ENCODE measurements around the gene GAS7. TPM values are rescaled to one million over a fixed set of nuclear protein-coding genes. Genes with fewer than 3 reads are reported as not detected.

The GAS7 gene
- total and polyA plus RNA-seq, 2 of the 13 experiments (the other 11 are each of a cell fraction or from before 2014, with no cell fraction given) = 1.0 to 5.2 TPM

- no TSS peak for BruUV-seq (replicated peaks)
- DNase-seq (ENCODE audit: low spot score) (peak; percentile 3), FAIRE-seq (no peak), ATAC-seq (peak; percentile 42; the same call in 1 of the 3 replicates)
- POLR2A ChIA-PET = no interaction called here
- Histone ChIP-seq H3K9me3 (ENCODE audit: low read length) (no peaks in the 10 kb centered on the region), H3K79me2 (ENCODE audit: insufficient read depth, low read length) (no peaks in the 10 kb centered on the region), H3K4me3 (replicated peaks in 1 of 3; ENCODE audit: insufficient read depth in 1 of 3, low read depth in 2 of 3, low read length in 3 of 3) (no peak overlapping the region), H3K4me1 (ENCODE audit: insufficient read depth, low read length) (no peaks in the 10 kb centered on the region), H3K27me3 (ENCODE audit: control insufficient read depth in 1 of 2, insufficient read depth in 2 of 2, low read length in 2 of 2) (peaks cover 0 to 11% of the 10 kb centered on the region in 2 experiments; a peak in 3 of 5 replicates), H3K27ac (ENCODE audit: extremely low read length, insufficient read depth, low read length) (no peak overlapping the region), H2AFZ (ENCODE audit: low read length) (no peak overlapping the region), H3K9ac (ENCODE audit: insufficient read depth, low read depth, low read length) (no peak overlapping the region), H3K36me3 (replicated peaks in 1 of 2; ENCODE audit: control insufficient read depth in 1 of 2, insufficient read depth in 2 of 2, low read length in 2 of 2) (no peaks in the 10 kb centered on the region), H3K4me2 (ENCODE audit: low read depth, low read length) (no peak overlapping the region), H4K20me1 (ENCODE audit: insufficient read depth, low read length) (no peaks in the 10 kb centered on the region)
- in situ Hi-C loops (cut with HindIII; ENCODE audit: extremely low pct_ligation_motif_present, low pct_unique_long_range_greater_than_20kb) = no loop called here
- whole genome bisulfite sequencing (ENCODE audit: low lambda C conversion rate) = 17% methylated on average over 4 of the region's 4 CpGs
- CTCF ChIA-PET (ENCODE audit: low intra/inter-chr PET ratio, low total read pairs) = no interaction called here
- TF ChIP-seq CTCF (CRISPR knock-in tag; IDR thresholded peaks at IDR 0.05) = peak; percentile 23; the same call in 1 of the 2 replicates
- no peak for TF ChIP-seq ZNF407 (CRISPR knock-in tag; IDR thresholded peaks at IDR 0.05; ENCODE audit: not compliant biosample characterization)
- intact Hi-C loops (cut with micrococcal nuclease; ENCODE audit: unreplicated experiment) = no loop called here
Observed at GRCh38 chr17:9905902-9906301, 292.5 kb downstream of the GAS7 start.
